Measurements from ENCODE around the gene APOC3. TPM values are rescaled to one million over a fixed set of nuclear protein-coding genes. Genes with fewer than 3 reads are reported as not detected.

The APOC3 gene
- total and polyA plus RNA-seq, 2 of the 4 experiments (the other 2 are of a cell fraction) = not detected

DNA sequence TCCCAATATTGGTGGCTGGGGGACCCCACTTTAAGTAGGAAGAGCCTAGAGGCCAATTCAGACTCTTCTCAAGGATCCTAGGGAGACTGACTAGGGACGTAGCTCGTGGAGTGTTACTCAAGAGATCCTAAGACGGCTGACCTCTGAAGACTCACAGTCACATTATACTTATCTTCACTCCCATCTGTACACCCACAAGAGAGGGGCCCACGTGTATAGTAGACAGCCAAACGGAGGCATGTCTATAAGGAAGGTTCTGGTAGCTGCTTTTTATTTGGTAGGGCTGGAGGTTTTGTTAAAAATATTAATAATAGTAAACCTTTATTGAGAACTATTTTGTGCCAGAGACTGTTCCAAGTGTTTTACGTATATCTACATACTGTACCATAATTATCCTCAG lies 30.6 kb downstream of the APOC3 start:
- Histone ChIP-seq H3K4ac (ENCODE audit: low read depth, low read length) (no peak overlapping the region), H3K9ac (ENCODE audit: low read depth, low read length) (no peak overlapping the region), H3K9me3 (ENCODE audit: control insufficient read depth, insufficient read depth, low read length) (no peaks in the 10 kb centered on the region), H4K91ac (ENCODE audit: insufficient read depth, low read depth, low read length) (no peak overlapping the region), H2AK5ac (ENCODE audit: low read depth, low read length) (no peak overlapping the region), H4K5ac (ENCODE audit: low read depth, low read length) (no peak overlapping the region), H3K27me3 (ENCODE audit: control insufficient read depth, insufficient read depth, low read length) (no peaks in the 10 kb centered on the region), H2AFZ (replicated peaks; ENCODE audit: low read length, poor library complexity) (no peak overlapping the region), H4K8ac (ENCODE audit: low read depth in 2 of 2, low read length in 2 of 2) (no peak overlapping the region), H2BK5ac (ENCODE audit: low read depth, low read length, poor library complexity, severe bottlenecking) (no peak overlapping the region), H2AK9ac (replicated peaks; ENCODE audit: low read depth, low read length, poor library complexity) (no peak overlapping the region), H4K20me1 (ENCODE audit: insufficient read depth, low read length) (no peaks in the 10 kb centered on the region; the same call in 1 of the 2 replicates), H3K4me1 (ENCODE audit: control insufficient read depth, insufficient read depth, low read length) (peaks cover 19% of the 10 kb centered on the region), H3K36me3 (ENCODE audit: control insufficient read depth, insufficient read depth, low read length) (peaks cover 38% of the 10 kb centered on the region), H3K79me1 (ENCODE audit: low read depth in 1 of 2, low read length in 2 of 2) (peaks cover 0 to 5% of the 10 kb centered on the region in 2 experiments; a peak in 1 of 4 replicates), H3K18ac (ENCODE audit: low read depth, low read length) (no peak overlapping the region), H3K9me1 (ENCODE audit: insufficient read depth, low read length) (peaks cover 19% of the 10 kb centered on the region), H3K14ac (replicated peaks; ENCODE audit: low read depth, low read length) (no peak overlapping the region), H3K56ac (ENCODE audit: extremely low read depth, insufficient read depth, low read length) (no peak overlapping the region), H2BK15ac (ENCODE audit: low read depth, low read length) (no peak overlapping the region), H2BK120ac (ENCODE audit: low read depth, low read length) (no peak overlapping the region), H3K4me3 (ENCODE audit: insufficient read depth, low read depth, low read length) (no peak overlapping the region), H3K4me2 (ENCODE audit: low read depth, low read length) (no peak overlapping the region), H3K27ac (ENCODE audit: insufficient read depth, low read length) (no peak overlapping the region), H3K23ac (ENCODE audit: low read depth, low read length) (no peak overlapping the region), H2BK20ac (ENCODE audit: low read depth, low read length) (no peak overlapping the region)
- no peak for TF ChIP-seq RAD21 (IDR thresholded peaks at IDR 0.05; ENCODE audit: low read length)
- TF ChIP-seq RCOR1 (IDR thresholded peaks at IDR 0.05; ENCODE audit: insufficient replicate concordance, low read length) = no peak
- no peak for TF ChIP-seq FOS (IDR thresholded peaks at IDR 0.05; ENCODE audit: low read depth, low read length)
- TF ChIP-seq MXI1 (IDR thresholded peaks at IDR 0.05; ENCODE audit: borderline replicate concordance, low read depth, low read length) = no peak
- TF ChIP-seq POLR2A (IDR thresholded peaks at IDR 0.05; ENCODE audit: low read depth, low read length) = no peak
- TF ChIP-seq MAZ (IDR thresholded peaks at IDR 0.05; ENCODE audit: borderline replicate concordance, low read depth, low read length) = no peak
- TF ChIP-seq RFX5 (IDR thresholded peaks at IDR 0.05; ENCODE audit: low read depth, low read length) = no peak
- no peak for TF ChIP-seq BHLHE40 (IDR thresholded peaks at IDR 0.05; ENCODE audit: low read depth, low read length)
- no peak for TF ChIP-seq CHD1 (IDR thresholded peaks at IDR 0.05; ENCODE audit: low read depth, low read length)
- TF ChIP-seq, protein P1, sequence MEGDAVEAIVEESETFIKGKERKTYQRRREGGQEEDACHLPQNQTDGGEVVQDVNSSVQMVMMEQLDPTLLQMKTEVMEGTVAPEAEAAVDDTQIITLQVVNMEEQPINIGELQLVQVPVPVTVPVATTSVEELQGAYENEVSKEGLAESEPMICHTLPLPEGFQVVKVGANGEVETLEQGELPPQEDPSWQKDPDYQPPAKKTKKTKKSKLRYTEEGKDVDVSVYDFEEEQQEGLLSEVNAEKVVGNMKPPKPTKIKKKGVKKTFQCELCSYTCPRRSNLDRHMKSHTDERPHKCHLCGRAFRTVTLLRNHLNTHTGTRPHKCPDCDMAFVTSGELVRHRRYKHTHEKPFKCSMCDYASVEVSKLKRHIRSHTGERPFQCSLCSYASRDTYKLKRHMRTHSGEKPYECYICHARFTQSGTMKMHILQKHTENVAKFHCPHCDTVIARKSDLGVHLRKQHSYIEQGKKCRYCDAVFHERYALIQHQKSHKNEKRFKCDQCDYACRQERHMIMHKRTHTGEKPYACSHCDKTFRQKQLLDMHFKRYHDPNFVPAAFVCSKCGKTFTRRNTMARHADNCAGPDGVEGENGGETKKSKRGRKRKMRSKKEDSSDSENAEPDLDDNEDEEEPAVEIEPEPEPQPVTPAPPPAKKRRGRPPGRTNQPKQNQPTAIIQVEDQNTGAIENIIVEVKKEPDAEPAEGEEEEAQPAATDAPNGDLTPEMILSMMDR (conservative IDR thresholded peaks at IDR 0.05; ENCODE audit: low read depth, low read length) = no peak
- TF ChIP-seq USF2 (IDR thresholded peaks at IDR 0.05; ENCODE audit: low read depth, low read length) = no peak
- no TSS peak for BruUV-seq (replicated peaks)
- CTCF ChIA-PET = interaction anchor here (1.9 kb wide), 1 partner anchor 24 kb away, joined by 5 read pairs; no protein-coding TSS in a partner anchor
- no peak for DNase-seq
- dilution Hi-C loops (cut with HindIII; ENCODE audit: low sequenced_read_pairs, unreplicated experiment) (no loop called here), intact Hi-C loops (cut with micrococcal nuclease) (no loop called here), in situ Hi-C loops (cut with MboI; ENCODE audit: low sequenced_read_pairs) (no loop called here)
- POLR2A ChIA-PET (ENCODE audit: unreplicated experiment) = no interaction called here
- WGBS, 2 experiments (ENCODE audit: extremely low coverage in 2 of 2, insufficient read length in 1 of 2) = no CpG with 5 or more reads among the region's 6 CpGs
- no peak for ATAC-seq (ENCODE audit: low read depth)
